Thymus (tissue), 14 donors: Measurements from ENCODE around the gene PTPN9. TPM values are rescaled to one million over a fixed set of nuclear protein-coding genes. Genes with fewer than 3 reads are reported as not detected.

Experiments
- DNase-seq, 9 donors: peaks; one replicate each; pipeline ENCODE4 v3.0.0-alpha.2; 2013; ENCODE audit warnings: low spot score in 9 of 9, low read depth in 6 of 9, missing footprints in 1 of 9
- H3K27ac ChIP-seq, 2 donors: one replicate each; pipeline ENCODE4 v1.5.1; 2013; ENCODE audit warnings: control low read depth in 1 of 2, low read depth in 1 of 2, low read length in 1 of 2, mild to moderate bottlenecking in 1 of 2, moderate library complexity in 1 of 2
- H3K27me3 ChIP-seq, 2 donors: one replicate each; pipeline ENCODE4 v1.5.1; 2013; ENCODE audit warnings: low read length in 1 of 2; ENCODE audit not compliant: control insufficient read depth in 2 of 2, insufficient read depth in 1 of 2
- H3K36me3 ChIP-seq, 2 donors: one replicate each; pipeline ENCODE4 v1.5.1; 2013; ENCODE audit warnings: low read length in 1 of 2, mild to moderate bottlenecking in 1 of 2, moderate library complexity in 1 of 2; ENCODE audit not compliant: control insufficient read depth in 2 of 2, insufficient read depth in 2 of 2
- H3K4me1 ChIP-seq, 2 donors: one replicate each; pipeline ENCODE4 v1.5.1; 2013; ENCODE audit warnings: low read length in 2 of 2; ENCODE audit not compliant: control insufficient read depth in 2 of 2, insufficient read depth in 2 of 2
- H3K4me3 ChIP-seq, 2 donors: one replicate each; pipeline ENCODE4 v1.5.1; 2013; ENCODE audit warnings: low read length in 2 of 2, control low read depth in 1 of 2, mild to moderate bottlenecking in 1 of 2
- H3K9me3 ChIP-seq, 2 donors: one replicate each; pipeline ENCODE4 v1.5.1; 2013; ENCODE audit warnings: low read length in 1 of 2, mild to moderate bottlenecking in 1 of 2; ENCODE audit not compliant: control insufficient read depth in 2 of 2, insufficient read depth in 1 of 2
- WGBS: extraction: QIAGEN DNeasy Blood & Tissue Kit; methylation state at CpG from one replicate; pipeline ENCODE4 v1.1.7; 2013; 5-methylcytosine and 5-hydroxymethylcytosine counted together
- long read RNA-seq, 10 donors: transcript quantifications; one replicate each; lab custom pipeline, GENCODE V29; 2026
- polyA plus RNA-seq: library from polyadenylated mRNA; stranded (reverse); fragments of 200-250 nt; gene quantifications from one replicate; pipeline ENCODE4 v1.2.3, GENCODE V29; 2013
- total RNA-seq: library from RNA; stranded (reverse); fragments of 120-200 nt; gene quantifications from one replicate; pipeline ENCODE4 v1.2.4, GENCODE V29; 2013
- donor health status: healthy.

Gene PTPN9
- 12.1 TPM for total RNA-seq
- 12.3 TPM for polyA plus RNA-seq
- long read RNA-seq, donor 1, result 0 reads
- long read RNA-seq, donor 2, result 0 reads
- long read RNA-seq, donor 3, full-length matches to known transcripts, result 5 of 5 reads
- long read RNA-seq, donor 3, partial matches to known transcripts, result 0 of 5 reads
- long read RNA-seq, donor 3, other reads (novel, unspliced or antisense), result 0 of 5 reads
- long read RNA-seq, donor 4, full-length matches to known transcripts, result 4 of 4 reads
- long read RNA-seq, donor 4, partial matches to known transcripts, result 0 of 4 reads
- long read RNA-seq, donor 4, other reads (novel, unspliced or antisense), result 0 of 4 reads
- long read RNA-seq, donor 5, full-length matches to known transcripts, result 6 of 6 reads
- long read RNA-seq, donor 5, partial matches to known transcripts, result 0 of 6 reads
- long read RNA-seq, donor 5, other reads (novel, unspliced or antisense), result 0 of 6 reads
- long read RNA-seq, donor 6, full-length matches to known transcripts, result 3 of 3 reads
- long read RNA-seq, donor 6, partial matches to known transcripts, result 0 of 3 reads
- long read RNA-seq, donor 6, other reads (novel, unspliced or antisense), result 0 of 3 reads
- long read RNA-seq, donor 7, full-length matches to known transcripts, result 2 of 2 reads
- long read RNA-seq, donor 7, partial matches to known transcripts, result 0 of 2 reads
- long read RNA-seq, donor 7, other reads (novel, unspliced or antisense), result 0 of 2 reads
- long read RNA-seq, donor 8, full-length matches to known transcripts, result 3 of 3 reads
- long read RNA-seq, donor 8, partial matches to known transcripts, result 0 of 3 reads
- long read RNA-seq, donor 8, other reads (novel, unspliced or antisense), result 0 of 3 reads
- long read RNA-seq, donor 9, full-length matches to known transcripts, result 3 of 3 reads
- long read RNA-seq, donor 9, partial matches to known transcripts, result 0 of 3 reads
- long read RNA-seq, donor 9, other reads (novel, unspliced or antisense), result 0 of 3 reads
- long read RNA-seq, donor 10, full-length matches to known transcripts, result 4 of 4 reads
- long read RNA-seq, donor 10, partial matches to known transcripts, result 0 of 4 reads
- long read RNA-seq, donor 10, other reads (novel, unspliced or antisense), result 0 of 4 reads

GRCh38 chr15:75578948-75579920, at the start of gene PTPN9:
Gene PTPN9 (minus strand): TSS chr15:75579315. CDS start chr15:75578776, 539 bp downstream.
- Histone ChIP-seq H3K36me3 (no peaks in the 10 kb centered on the region), H3K4me1 (peaks cover 10 to 17% of the 10 kb centered on the region in 2 donors), H3K27ac (peak within 1 kb of the TSS in 1 of 2 donors; percentile 70), H3K4me3 (peak within 1 kb of the TSS; percentile 78 to 95), H3K9me3 (no peaks in the 10 kb centered on the region), H3K27me3 (no peaks in the 10 kb centered on the region)
- DNase-seq, result peak in 8 of 9 donors; percentile 32 to 83 (median 60)
- WGBS, result 2% methylated on average over 78 of the region's 78 CpGs

GRCh38 chr15:75625542-75626347, 46.6 kb upstream of the PTPN9 start, which contains the start of gene SNUPN:
Gene SNUPN (minus strand): TSS chr15:75625725. CDS start chr15:75621051, 4,674 bp downstream.
- H3K4me3 ChIP-seq, result peak within 1 kb of the TSS; percentile 98 to 100
- no peaks in the 10 kb centered on the region for H3K36me3 ChIP-seq
- 2% methylated on average over 47 of the region's 47 CpGs for WGBS
- peaks cover 7 to 32% of the 10 kb centered on the region in 2 donors for H3K4me1 ChIP-seq
- H3K27me3 ChIP-seq, result no peaks in the 10 kb centered on the region
- no peaks in the 10 kb centered on the region for H3K9me3 ChIP-seq
- peak; percentile 88 to 98 (median 94) for DNase-seq
- H3K27ac ChIP-seq, result peak within 1 kb of the TSS; percentile 89 to 98

GRCh38 chr15:75622505-75622904, 43.4 kb upstream of the PTPN9 start:
- H3K4me3 ChIP-seq, result no peak overlapping the region
- no peaks in the 10 kb centered on the region for H3K27me3 ChIP-seq
- peak overlapping the region; percentile 31 to 74 for H3K27ac ChIP-seq
- H3K9me3 ChIP-seq, result no peaks in the 10 kb centered on the region
- peaks cover 10 to 33% of the 10 kb centered on the region in 2 donors for H3K4me1 ChIP-seq
- 56% methylated on average over 2 of the region's 2 CpGs for WGBS
- peaks cover 14 to 27% of the 10 kb centered on the region in 2 donors for H3K36me3 ChIP-seq
- DNase-seq, result no peak

- DNase-seq, result no peak
- H3K9me3 ChIP-seq, result no peaks in the 10 kb centered on the region
- WGBS, result 57% methylated on average over 7 of the region's 7 CpGs
- peaks cover 10 to 23% of the 10 kb centered on the region in 2 donors for H3K4me1 ChIP-seq
- H3K27ac ChIP-seq, result peak overlapping the region in 1 of 2 donors; percentile 58
- H3K36me3 ChIP-seq, result peaks cover 26 to 42% of the 10 kb centered on the region in 2 donors
- no peak overlapping the region for H3K4me3 ChIP-seq
- no peaks in the 10 kb centered on the region for H3K27me3 ChIP-seq
Measured at GRCh38 chr15:75620841-75621391, 41.8 kb upstream of the PTPN9 start.

- Histone ChIP-seq H3K27ac (peak overlapping the region in 1 of 2 donors; percentile 58), H3K4me3 (no peak overlapping the region)
- DNase-seq, result no peak
Measured at GRCh38 chr15:75620058-75620820, 41.1 kb upstream of the PTPN9 start.

GRCh38 chr15:75616766-75617165, 37.7 kb upstream of the PTPN9 start:
- DNase-seq, result no peak
- H3K36me3 ChIP-seq, result peaks cover 40 to 69% of the 10 kb centered on the region in 2 donors

More at GRCh38 chr15:75620058-75620820, 41.1 kb upstream of the PTPN9 start:
- Histone ChIP-seq H3K36me3 (peaks cover 28 to 46% of the 10 kb centered on the region in 2 donors), H3K4me1 (peaks cover 10 to 21% of the 10 kb centered on the region in 2 donors), H3K9me3 (no peaks in the 10 kb centered on the region), H3K27me3 (no peaks in the 10 kb centered on the region)
- 31% methylated on average over 4 of the region's 4 CpGs for WGBS

More at GRCh38 chr15:75616766-75617165, 37.7 kb upstream of the PTPN9 start:
- Histone ChIP-seq H3K4me3 (no peak overlapping the region), H3K27me3 (no peaks in the 10 kb centered on the region), H3K9me3 (no peaks in the 10 kb centered on the region), H3K27ac (no peak overlapping the region), H3K4me1 (peaks cover 6 to 11% of the 10 kb centered on the region in 2 donors)
